A673 (cell line): ENCODE data around the gene CLEC4C.

ENCODE experiments used
- CTCF ChIP-seq: fragments of 300-800, 200-600 bp; sonication (generic); conservative IDR thresholded peaks from 2 replicates; pipeline ENCODE4 v1.5.1; 2017; ENCODE audit warnings: low read depth, mild to moderate bottlenecking, antibody characterized with exemption, low read length, moderate library complexity, mixed read lengths
- EZH2 ChIP-seq: fragments of 200-600 bp; sonication (generic); IDR thresholded peaks from 2 replicates; pipeline ENCODE4 v1.6.1; 2017; ENCODE audit warnings: borderline replicate concordance, low read depth, mild to moderate bottlenecking, mixed read lengths, antibody characterized with exemption, low read length; ENCODE audit not compliant: poor library complexity, severe bottlenecking

GRCh38 chr12:7711133-7711532 is 36.0 kb downstream of the CLEC4C start, which contains the start of gene DPPA3:
- TF ChIP-seq CTCF: no peak
- TF ChIP-seq EZH2: no peak
